Myocyte (in vitro differentiated cells): ENCODE data around the gene HMCN2. TPM values are rescaled to one million over a fixed set of nuclear protein-coding genes. Genes with fewer than 3 reads are reported as not detected.

ENCODE experiments used
- DNase-seq: peaks from one replicate; pipeline ENCODE4 v3.0.0-alpha.2; 2012; ENCODE audit warnings: low read depth
- total RNA-seq: library from RNA; depleted of rRNA; stranded (reverse); fragments of >200 nt; gene quantifications from 2 replicates; pipeline ENCODE4 v1.2.3, GENCODE V29; 2014

Gene HMCN2
- total RNA-seq, 1 donor from 2014 or later, result 0.13 TPM

DNA sequence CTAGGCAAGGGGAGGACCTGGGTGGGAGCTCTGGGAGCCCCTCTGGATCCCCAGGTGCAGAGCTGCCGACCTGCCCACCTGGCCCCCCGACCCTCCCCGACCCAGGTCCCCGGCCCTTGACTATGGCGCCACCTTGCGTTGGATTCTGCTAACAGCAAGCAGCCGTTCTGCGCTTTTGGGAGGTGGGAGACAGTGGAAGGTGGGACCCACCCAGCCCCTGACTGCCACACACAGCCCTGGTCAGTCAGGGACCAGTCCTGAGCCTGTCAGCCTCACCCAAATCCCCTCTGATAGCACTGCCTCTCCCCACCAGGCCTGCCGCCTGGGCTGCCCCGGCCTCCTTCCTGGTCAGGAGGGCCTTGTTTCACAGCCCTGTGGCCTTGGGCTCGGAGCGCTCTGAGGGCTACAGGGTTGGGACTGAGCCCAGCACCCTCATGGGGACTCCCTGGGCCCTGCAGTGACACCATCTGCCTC, 77.9 kb downstream of the HMCN2 start:
- DNase-seq, result no peak

GRCh38 chr9:130344366-130344765, 78.8 kb downstream of the HMCN2 start:
- no peak for DNase-seq

DNA sequence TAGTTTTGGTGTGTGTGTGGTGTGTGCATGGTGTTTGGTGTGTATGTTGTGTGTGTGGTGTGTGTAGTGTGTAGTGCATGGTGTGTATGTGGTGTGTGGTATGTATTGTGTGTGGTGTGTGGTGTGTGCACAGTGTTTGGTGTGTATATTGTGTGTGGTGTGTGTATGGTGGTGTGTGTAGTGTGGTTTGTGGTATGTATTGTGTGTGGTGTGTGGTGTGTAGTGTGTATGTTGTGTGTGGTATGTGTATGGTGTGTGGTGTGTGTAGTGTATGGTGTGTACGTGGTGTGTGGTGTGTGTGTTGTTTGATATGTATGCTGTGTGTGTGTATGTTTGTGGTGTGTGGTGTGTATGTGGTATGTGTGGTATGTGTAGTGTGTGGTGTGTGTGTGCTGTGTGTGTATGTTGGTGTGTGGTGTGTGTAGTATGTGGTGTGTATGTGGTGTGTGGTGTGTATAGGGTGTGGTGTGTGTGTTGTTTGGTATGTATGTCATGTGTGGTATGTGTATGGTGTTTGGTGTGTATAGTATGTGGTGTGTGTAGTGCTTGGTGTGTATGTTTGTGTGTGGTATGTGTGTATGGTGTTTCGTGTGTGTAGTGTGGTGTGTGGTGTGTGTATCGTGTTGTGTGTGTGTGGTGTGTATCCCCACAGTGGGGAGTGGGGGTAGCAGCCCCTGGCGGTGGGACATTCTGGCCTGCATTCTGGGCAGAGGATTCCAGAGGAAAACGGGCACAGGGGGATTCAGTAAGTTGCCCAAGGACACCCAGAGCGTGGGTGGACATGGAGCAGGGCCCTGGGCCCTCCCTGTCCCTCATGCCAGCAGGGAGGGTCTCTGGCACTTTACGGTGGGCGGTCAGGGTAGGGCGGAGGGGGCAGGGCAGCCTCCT, 79.7 kb downstream of the HMCN2 start:
- DNase-seq, result no peak

DNA sequence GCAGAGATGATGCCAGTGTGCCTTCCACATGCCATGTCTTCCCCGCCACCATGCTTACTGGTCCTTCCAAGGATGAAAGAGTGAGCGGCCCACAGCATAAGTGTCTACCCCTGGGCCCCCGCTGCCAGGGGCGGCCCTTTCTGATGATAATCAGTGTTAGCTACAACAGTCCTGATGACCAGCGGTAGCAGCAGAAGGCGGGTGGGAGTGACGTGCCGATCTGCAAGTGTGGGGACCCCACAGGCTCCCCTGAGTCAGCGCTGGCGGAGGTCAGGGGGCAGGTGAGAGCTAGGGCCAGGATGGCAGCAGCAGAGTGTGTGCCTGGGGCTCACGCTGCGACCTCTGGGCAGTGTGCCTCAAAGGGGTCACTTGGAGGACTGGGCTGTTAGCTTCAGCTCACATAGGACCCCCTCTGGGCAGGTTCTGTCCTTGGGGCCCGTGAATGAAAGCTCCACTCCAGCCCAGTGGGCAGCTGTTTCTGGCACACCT, 80.4 kb downstream of the HMCN2 start:
- DNase-seq, result no peak

GRCh38 chr9:130346431-130346830, 80.9 kb downstream of the HMCN2 start:
- no peak for DNase-seq

DNA sequence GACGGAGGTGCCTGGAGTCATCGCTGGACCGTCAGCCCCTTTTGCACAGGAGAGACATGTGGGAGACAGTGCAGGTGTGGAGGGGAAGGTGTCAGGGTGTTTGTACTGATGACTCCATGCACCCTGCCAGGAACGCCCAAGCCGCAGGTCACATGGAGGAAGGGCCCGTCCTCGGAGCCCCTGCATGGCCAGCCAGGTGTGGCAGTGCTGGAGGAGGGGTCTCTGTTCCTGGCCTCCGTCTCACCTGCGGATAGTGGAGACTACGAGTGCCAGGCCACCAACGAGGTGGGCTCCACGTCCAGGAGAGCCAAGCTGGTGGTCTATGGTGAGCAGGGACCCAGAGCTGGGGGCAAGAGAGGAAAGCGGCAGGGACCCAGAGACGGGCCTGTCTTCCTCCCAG, 81.5 kb downstream of the HMCN2 start:
- DNase-seq, result no peak

- no peak for DNase-seq
Observed at GRCh38 chr9:130347931-130348330, 82.4 kb downstream of the HMCN2 start.

DNA sequence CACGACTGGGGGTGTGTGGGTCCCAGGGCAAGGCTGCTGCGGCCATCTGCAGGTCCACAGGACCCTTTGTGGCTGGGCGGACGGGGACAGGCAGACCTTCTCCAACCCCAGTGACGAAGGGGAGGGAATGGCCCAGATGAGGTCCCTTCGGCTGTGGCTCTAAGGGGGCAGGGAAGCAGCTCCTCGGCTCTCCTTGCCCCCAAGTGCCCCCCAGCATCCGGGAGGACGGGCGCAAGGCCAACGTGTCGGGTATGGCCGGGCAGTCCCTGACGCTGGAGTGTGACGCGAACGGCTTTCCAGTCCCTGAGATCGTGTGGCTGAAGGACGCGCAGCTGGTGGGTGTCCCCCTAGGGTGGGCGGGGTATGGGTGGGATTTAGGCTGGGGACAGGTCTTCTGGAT, 82.8 kb downstream of the HMCN2 start:
- no peak for DNase-seq

DNA sequence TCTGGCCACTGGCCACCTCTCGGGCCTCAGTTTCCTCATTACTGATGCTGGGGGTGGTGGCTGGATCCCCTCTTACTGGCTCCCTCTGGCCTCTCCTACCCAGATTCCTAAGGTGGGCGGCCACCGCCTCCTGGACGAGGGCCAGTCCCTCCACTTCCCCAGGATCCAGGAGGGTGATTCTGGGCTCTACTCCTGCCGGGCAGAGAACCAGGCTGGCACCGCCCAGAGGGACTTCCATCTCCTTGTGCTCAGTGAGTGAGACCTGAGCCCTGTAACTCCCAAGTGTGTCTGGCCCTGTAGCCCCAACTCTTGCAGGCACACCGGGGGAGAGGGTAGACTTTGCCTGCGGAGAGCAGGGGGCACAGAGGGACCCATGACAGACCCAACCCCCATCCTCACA, 83.3 kb downstream of the HMCN2 start:
- DNase-seq, result no peak

GRCh38 chr9:130349398-130349797, 83.8 kb downstream of the HMCN2 start:
- no peak for DNase-seq

DNA sequence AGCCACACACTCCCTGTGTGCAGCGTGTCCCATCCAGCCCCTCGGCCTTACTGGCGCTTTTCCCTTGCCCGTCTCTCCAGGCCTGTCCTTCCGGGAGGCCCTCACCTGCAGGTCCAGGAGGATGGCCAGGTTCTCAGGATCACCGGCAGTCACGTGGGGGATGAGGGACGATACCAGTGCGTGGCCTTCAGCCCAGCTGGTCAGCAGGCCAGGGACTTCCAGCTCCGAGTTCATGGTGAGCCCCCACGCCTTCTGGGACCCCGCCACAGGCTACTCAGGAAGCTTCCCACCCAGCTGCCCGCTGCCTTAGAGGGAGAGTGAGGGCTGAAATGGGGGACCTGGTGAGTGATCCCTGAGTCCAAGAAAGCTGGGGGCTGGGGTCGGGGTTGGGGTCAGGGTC, 85.8 kb downstream of the HMCN2 start:
- DNase-seq, result no peak

DNA sequence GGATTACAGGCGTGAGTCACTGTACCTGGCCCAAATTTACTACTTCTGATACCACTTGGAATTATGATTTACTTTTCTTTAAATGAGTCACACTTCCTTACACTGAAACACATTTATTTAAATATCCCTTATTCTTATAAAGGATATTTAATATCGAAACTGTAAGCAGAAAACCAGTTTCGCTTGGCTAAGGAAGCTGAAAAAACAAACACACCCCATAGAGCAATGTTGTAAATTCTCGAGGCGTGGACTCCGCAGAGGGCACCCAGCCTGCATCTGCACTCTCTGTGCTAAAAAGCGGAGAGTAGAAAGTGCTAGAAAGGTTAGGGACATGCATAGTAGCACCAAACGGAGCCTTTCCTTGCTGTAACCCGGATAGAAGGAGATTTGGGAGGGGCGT, 86.5 kb downstream of the HMCN2 start:
- DNase-seq, result no peak

- DNase-seq, result peak; percentile 55
Observed at GRCh38 chr9:130352586-130353285, 87.2 kb downstream of the HMCN2 start.

GRCh38 chr9:130354378-130354777, 88.8 kb downstream of the HMCN2 start:
- DNase-seq, result no peak

GRCh38 chr9:130354806-130355205, 89.2 kb downstream of the HMCN2 start:
- no peak for DNase-seq

DNA sequence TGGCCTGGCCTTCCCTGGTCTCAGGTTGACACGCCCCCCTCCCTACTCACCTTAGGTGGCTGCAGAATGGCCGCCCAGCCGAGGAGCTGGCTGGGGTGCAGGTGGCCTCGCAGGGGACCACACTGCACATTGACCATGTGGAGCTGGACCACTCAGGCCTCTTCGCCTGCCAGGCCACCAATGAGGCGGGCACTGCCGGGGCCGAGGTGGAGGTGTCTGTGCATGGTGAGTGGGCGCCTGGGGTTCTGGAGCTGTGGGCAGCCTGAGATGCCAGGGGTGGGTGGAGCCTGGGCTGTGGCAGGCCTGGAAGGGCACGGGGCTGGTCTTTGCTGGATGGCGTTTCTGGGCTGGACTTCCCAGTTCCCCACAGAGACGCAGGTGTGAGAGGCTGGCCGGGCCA, 90.5 kb downstream of the HMCN2 start:
- DNase-seq, result no peak

GRCh38 chr9:130356877-130357584, 91.5 kb downstream of the HMCN2 start:
- DNase-seq, result no peak

DNA sequence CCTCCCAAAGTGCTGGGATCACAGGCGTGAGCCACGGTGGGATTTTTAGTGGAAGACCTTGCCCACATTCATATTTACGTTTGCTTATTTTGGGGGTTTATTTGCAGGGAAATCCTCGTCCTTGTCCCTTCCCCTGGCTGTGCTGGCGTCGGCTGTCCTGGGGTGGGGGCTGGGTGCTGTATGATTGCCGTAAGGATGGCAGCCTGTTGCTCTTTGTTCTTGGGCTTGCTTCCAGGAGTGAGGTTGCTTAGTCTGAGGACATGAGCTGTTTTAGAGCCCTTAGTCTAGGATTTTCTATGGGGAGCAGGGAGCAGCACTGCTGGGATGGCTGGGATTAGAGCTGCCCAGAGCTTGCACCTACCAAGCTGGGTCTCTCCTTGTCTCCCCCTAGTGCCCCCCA, 93.4 kb downstream of the HMCN2 start:
- DNase-seq, result no peak

- no peak for DNase-seq
Observed at GRCh38 chr9:130359819-130360218, 94.3 kb downstream of the HMCN2 start.

- no peak for DNase-seq
Observed at GRCh38 chr9:130360672-130361071, 95.1 kb downstream of the HMCN2 start.

DNA sequence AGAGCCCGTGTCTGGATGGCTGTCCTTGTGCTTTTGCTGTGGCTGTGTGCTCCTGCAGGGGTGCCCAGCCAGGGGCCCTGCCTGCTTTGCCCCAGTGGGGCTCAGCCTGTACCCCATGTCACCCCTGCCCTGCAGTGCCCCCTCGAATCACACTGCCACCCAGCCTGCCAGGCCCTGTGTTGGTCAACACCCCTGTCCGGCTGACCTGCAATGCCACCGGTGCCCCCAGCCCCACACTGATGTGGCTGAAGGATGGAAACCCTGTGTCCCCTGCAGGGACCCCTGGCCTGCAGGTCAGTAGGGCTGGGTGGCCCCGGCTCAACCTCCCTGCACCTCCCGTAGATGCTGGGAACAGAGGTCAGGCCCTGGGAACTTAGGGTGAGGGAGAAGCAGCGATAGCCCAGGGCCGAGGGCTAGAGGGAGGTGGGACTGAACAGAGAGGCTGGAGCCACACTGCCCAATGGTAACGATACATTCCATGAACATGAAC, 96.4 kb downstream of the HMCN2 start:
- DNase-seq, result no peak

- no peak for DNase-seq
Observed at GRCh38 chr9:130362691-130363090, 97.1 kb downstream of the HMCN2 start.
